ENCODE measurements around the gene TRA2B.

GRCh38 chr3:185943760-185944106 is 5.9 kb upstream of the TRA2B start:
- no peak; the same call in 1 of the 2 replicates for TF ChIP-seq CTCF (IDR thresholded peaks at IDR 0.05; ENCODE audit: low read length)
- TF ChIP-seq EZH2 (optimal IDR thresholded peaks at IDR 0.05; ENCODE audit: low read depth, low read length): no peak

Data from MM.1S (cell line).